ENCODE data around the gene FKBP3. TPM values are rescaled to one million over a fixed set of nuclear protein-coding genes. Genes with fewer than 3 reads are reported as not detected.
A peak's percentile ranks its signal among the peaks of the same experiment; 100 is the strongest.
"Not testable (repeated sequence)": the region's sequence is repeated elsewhere in the genome, so short reads cannot be mapped to it uniquely, and the experiment has no call there.

The FKBP3 gene
- total and polyA plus RNA-seq, 2 experiments from 2014 or later, result 52.4 to 117 TPM

- TF ChIP-seq EZH2 (IDR thresholded peaks at IDR 0.05; ENCODE audit: borderline replicate concordance) (no peak), EZH2phosphoT487 (IDR thresholded peaks at IDR 0.05; ENCODE audit: low read depth, severe bottlenecking, unreplicated experiment) (no peak), CTCF (IDR thresholded peaks at IDR 0.05; ENCODE audit: poor library complexity) (no peak)
- peak; percentile 98 for DNase-seq (ENCODE audit: low spot score)
- Histone ChIP-seq H3K4me2 (peak within 1 kb of the TSS; percentile 76), H3K79me2 (peaks cover 51% of the 10 kb centered on the region), H3K4me1 (ENCODE audit: insufficient read depth) (peaks cover 13% of the 10 kb centered on the region), H3K4me3 (peak within 1 kb of the TSS; percentile 88), H3K9me3 (ENCODE audit: low read depth) (no peaks in the 10 kb centered on the region), H3K27me3 (no peaks in the 10 kb centered on the region), H3K27ac (peak within 1 kb of the TSS; percentile 93), H3K9me2 (replicated peaks; ENCODE audit: insufficient read depth) (no peaks in the 10 kb centered on the region), H2AFZ (peak within 1 kb of the TSS; percentile 95), H3K36me3 (replicated peaks; ENCODE audit: insufficient read depth, low read depth) (no peaks in the 10 kb centered on the region), H4K20me1 (ENCODE audit: insufficient read depth, poor library complexity, severe bottlenecking) (peaks cover 47% of the 10 kb centered on the region)
- under 1% methylated on average over 34 of the region's 49 CpGs for WGBS (ENCODE audit: low lambda C conversion rate, missing lambda C conversion rate)
These were observed 50.1 kb downstream of the FKBP3 start, which contains the start of gene PRPF39 for GRCh38 chr14:45083976-45084722. PRPF39 (plus strand) TSS chr14:45084116; CDS start chr14:45095240, 11,124 bp downstream.

- peak overlapping the region; percentile 49 for H3K27ac ChIP-seq
- WGBS (ENCODE audit: low lambda C conversion rate, missing lambda C conversion rate), result 3% methylated on average over 9 of the region's 10 CpGs
- no peak for DNase-seq (ENCODE audit: low spot score)
These were observed 50.7 kb downstream of the FKBP3 start for GRCh38 chr14:45083617-45083975.

GRCh38 chr14:45082420-45082819 lies 51.9 kb downstream of the FKBP3 start:
- Histone ChIP-seq H3K4me3 (no peak overlapping the region), H2AFZ (no peak overlapping the region), H3K27me3 (no peaks in the 10 kb centered on the region), H3K9me2 (replicated peaks; ENCODE audit: insufficient read depth) (no peaks in the 10 kb centered on the region), H3K79me2 (peaks cover 34% of the 10 kb centered on the region), H3K36me3 (replicated peaks; ENCODE audit: insufficient read depth, low read depth) (no peaks in the 10 kb centered on the region), H3K27ac (no peak overlapping the region), H4K20me1 (ENCODE audit: insufficient read depth, poor library complexity, severe bottlenecking) (peaks cover 30% of the 10 kb centered on the region), H3K4me2 (peak overlapping the region; percentile 36), H3K4me1 (ENCODE audit: insufficient read depth) (peaks cover 13% of the 10 kb centered on the region), H3K9me3 (ENCODE audit: low read depth) (no peaks in the 10 kb centered on the region)
- no peak for TF ChIP-seq EZH2 (IDR thresholded peaks at IDR 0.05; ENCODE audit: borderline replicate concordance)
- TF ChIP-seq CTCF (IDR thresholded peaks at IDR 0.05; ENCODE audit: poor library complexity), result no peak
- TF ChIP-seq EZH2phosphoT487 (IDR thresholded peaks at IDR 0.05; ENCODE audit: low read depth, severe bottlenecking, unreplicated experiment), result no peak
- 73% methylated on average over 2 of the region's 2 CpGs for WGBS (ENCODE audit: low lambda C conversion rate, missing lambda C conversion rate)
- DNase-seq (ENCODE audit: low spot score), result no peak

More at GRCh38 chr14:45083617-45083975, 50.7 kb downstream of the FKBP3 start:
- peaks cover 45% of the 10 kb centered on the region for H3K79me2 ChIP-seq
- H3K9me2 ChIP-seq (replicated peaks; ENCODE audit: insufficient read depth), result no peaks in the 10 kb centered on the region
- TF ChIP-seq EZH2phosphoT487 (IDR thresholded peaks at IDR 0.05; ENCODE audit: low read depth, severe bottlenecking, unreplicated experiment) (no peak), CTCF (IDR thresholded peaks at IDR 0.05; ENCODE audit: poor library complexity) (no peak), EZH2 (IDR thresholded peaks at IDR 0.05; ENCODE audit: borderline replicate concordance) (no peak)
- no peaks in the 10 kb centered on the region for H3K36me3 ChIP-seq (replicated peaks; ENCODE audit: insufficient read depth, low read depth)
- peaks cover 13% of the 10 kb centered on the region for H3K4me1 ChIP-seq (ENCODE audit: insufficient read depth)
- H2AFZ ChIP-seq, result peak overlapping the region; percentile 95
- peak overlapping the region; percentile 24 for H3K4me3 ChIP-seq
- H3K27me3 ChIP-seq, result no peaks in the 10 kb centered on the region
- peaks cover 42% of the 10 kb centered on the region for H4K20me1 ChIP-seq (ENCODE audit: insufficient read depth, poor library complexity, severe bottlenecking)
- H3K4me2 ChIP-seq, result peak overlapping the region; percentile 75
- no peaks in the 10 kb centered on the region for H3K9me3 ChIP-seq (ENCODE audit: low read depth)

- WGBS (ENCODE audit: low lambda C conversion rate, missing lambda C conversion rate), result 96% methylated on average over 3 of the region's 3 CpGs
- H3K9me3 ChIP-seq (ENCODE audit: low read depth); H2AFZ ChIP-seq: not testable (repeated sequence)
These were observed 53.2 kb downstream of the FKBP3 start for GRCh38 chr14:45081096-45081495.

GRCh38 chr14:45080416-45080968 lies 53.8 kb downstream of the FKBP3 start:
- H3K4me3 ChIP-seq; H2AFZ ChIP-seq; H3K36me3 ChIP-seq (replicated peaks; ENCODE audit: insufficient read depth, low read depth); H3K27me3 ChIP-seq; H3K27ac ChIP-seq; H3K4me1 ChIP-seq (ENCODE audit: insufficient read depth); H3K9me2 ChIP-seq (replicated peaks; ENCODE audit: insufficient read depth); H3K9me3 ChIP-seq (ENCODE audit: low read depth); H3K4me2 ChIP-seq; DNase-seq (ENCODE audit: low spot score): not testable (repeated sequence)
- 99% methylated on average over 29 of the region's 40 CpGs for whole genome bisulfite sequencing (ENCODE audit: low lambda C conversion rate, missing lambda C conversion rate)
- Histone ChIP-seq H4K20me1 (ENCODE audit: insufficient read depth, poor library complexity, severe bottlenecking) (peaks cover 10% of the 10 kb centered on the region), H3K79me2 (peaks cover 14% of the 10 kb centered on the region)

More at GRCh38 chr14:45081096-45081495, 53.2 kb downstream of the FKBP3 start:
- not testable (repeated sequence) for H3K4me3 ChIP-seq; H3K4me2 ChIP-seq; H3K9me2 ChIP-seq (replicated peaks; ENCODE audit: insufficient read depth); DNase-seq (ENCODE audit: low spot score); H3K36me3 ChIP-seq (replicated peaks; ENCODE audit: insufficient read depth, low read depth); H3K27me3 ChIP-seq; H3K27ac ChIP-seq; H3K4me1 ChIP-seq (ENCODE audit: insufficient read depth)
- peaks cover 20% of the 10 kb centered on the region for H3K79me2 ChIP-seq
- H4K20me1 ChIP-seq (ENCODE audit: insufficient read depth, poor library complexity, severe bottlenecking), result peaks cover 17% of the 10 kb centered on the region
